GM19452 (cell line): ENCODE measurements around the gene HGFAC.
"Not testable (repeated sequence)": the region's sequence is repeated elsewhere in the genome, so short reads cannot be mapped to it uniquely, and the experiment has no call there.

Experiments
- ATAC-seq: cut with Tn5 transposase; IDR thresholded peaks from one replicate; pipeline ENCODE4 v1.9.1; 2021; ENCODE audit not compliant: unreplicated experiment

The HGFAC gene

DNA sequence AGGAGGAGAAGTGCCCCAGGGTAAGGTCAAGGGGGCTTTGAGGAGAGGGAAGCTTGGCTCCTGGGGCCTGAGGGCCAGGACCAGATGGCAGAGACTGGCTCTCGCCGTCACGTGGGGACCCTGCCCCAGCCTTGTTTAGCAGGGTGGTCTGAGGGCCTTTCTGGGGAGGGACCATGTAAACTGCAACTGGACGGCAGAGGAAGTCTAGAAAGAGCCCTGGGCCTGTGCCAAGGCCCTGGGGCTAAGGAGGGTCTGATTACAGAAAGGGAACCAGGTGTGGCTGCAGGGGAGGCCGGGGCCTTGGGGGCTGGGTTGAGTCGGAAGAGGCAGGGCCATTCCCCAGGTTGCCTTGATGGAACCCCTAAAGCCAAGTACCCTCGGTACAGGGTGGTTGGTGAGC lies 1.8 kb upstream of the HGFAC start:
- no peak for ATAC-seq

DNA sequence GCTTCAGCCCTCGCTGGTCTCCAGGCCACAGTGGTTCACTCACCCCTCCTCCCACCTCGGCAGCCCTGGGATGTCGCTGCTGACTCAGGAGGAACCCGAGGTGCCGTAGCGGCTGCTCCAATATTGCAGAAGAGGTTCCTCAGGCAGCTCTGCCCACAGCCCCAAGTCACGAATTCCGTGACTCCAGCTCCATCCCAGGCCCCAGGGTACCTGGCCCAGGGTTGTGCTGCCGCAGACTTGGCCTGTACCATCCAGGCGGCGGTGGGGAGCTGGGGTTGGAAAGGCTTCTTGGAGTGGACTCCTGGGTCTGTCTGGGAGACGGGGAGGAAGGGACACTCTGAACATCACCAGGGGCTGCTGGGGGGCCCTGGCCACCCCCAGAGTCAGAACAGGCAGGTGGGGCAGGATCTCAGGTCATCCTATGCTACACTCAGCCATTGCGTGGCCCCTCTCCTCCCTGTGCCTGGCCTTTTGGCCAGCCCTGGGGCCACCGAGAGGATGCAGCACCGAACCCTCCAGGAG lies 728 bp upstream of the HGFAC start:
- no peak for ATAC-seq

DNA sequence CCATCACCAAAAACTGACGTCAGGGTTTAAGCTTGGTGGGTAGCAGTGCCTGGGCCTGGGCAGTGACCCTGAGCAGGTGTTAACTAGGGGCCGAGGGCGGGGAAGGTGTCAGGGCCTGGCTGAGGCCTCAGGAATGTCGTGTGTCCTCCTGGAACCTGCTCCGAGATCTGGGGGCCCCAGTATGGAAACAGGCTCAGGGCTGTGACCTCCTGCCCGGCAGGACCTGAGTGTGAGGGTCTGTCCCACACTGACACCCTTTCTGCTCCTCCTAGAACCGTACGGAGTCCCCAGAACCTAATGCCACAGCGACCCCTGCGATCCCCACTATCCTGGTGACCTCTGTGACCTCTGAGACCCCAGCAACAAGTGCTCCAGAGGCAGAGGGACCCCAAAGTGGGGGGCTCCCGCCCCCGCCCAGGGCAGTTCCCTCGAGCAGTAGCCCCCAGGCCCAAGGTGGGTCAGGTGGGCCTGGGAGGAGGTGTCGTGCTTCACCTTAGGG lies 741 bp downstream of the HGFAC start:
- ATAC-seq, result no peak

GRCh38 chr4:3442959-3443749 lies 1.4 kb downstream of the HGFAC start:
- ATAC-seq, result no peak

DNA sequence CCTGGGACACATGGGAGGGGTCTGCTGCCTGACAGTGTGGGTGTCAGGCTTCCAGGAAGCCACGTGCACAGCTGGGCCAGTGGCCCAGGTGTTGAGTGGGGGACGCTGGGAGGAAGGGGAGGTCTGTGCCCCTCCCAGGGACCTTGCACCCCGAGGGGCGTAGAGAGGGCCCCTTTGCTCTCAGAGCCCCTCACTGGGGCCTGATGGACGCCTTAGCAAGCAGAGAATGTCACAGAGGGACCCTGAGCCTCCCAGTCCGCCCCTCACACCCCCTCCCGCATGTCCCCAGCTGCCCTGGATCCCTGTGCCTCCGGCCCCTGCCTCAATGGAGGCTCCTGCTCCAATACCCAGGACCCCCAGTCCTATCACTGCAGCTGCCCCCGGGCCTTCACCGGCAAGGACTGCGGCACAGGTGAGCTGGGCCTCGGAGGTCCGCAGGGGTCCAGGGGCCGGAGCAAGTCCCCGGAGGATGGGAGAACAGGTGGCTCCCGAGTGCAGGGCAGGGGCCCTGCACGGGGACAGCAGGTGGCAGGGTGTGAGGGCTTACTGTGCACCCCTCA lies 2.1 kb downstream of the HGFAC start:
- no peak for ATAC-seq

GRCh38 chr4:3444351-3445110 lies 2.8 kb downstream of the HGFAC start:
- no peak for ATAC-seq

DNA sequence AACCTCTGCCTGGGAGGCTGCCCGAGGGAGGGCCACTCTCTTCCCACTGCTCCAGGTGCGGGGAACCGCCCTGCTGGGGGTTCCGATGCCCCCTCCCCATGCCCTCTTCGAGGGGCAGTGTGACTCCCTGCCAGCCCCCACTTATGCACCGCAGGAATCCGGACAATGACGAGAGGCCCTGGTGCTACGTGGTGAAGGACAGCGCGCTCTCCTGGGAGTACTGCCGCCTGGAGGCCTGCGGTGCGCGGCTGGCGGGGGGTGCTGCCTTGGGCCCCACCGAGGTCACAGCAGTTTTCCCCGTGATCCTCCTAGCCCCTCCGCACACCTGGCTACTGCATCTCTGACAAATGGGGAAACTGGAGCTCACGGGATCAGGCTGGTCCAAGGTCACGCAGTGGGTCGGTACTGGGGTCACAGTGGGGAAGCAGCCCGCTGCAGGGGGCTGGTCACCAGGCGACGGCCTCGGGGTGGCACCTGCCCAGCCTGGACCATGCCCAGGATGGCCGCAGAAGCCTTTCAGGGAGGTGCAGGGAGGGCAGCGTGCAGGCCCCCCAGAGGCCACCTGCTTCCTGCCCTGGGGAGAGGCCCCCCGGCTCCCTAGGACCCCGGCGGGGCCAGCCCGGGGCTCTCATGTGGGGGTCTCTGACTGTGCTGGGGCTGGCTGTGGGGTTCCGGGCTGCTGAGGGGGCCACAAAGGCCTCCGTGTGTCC lies 3.5 kb downstream of the HGFAC start:
- no peak for ATAC-seq

DNA sequence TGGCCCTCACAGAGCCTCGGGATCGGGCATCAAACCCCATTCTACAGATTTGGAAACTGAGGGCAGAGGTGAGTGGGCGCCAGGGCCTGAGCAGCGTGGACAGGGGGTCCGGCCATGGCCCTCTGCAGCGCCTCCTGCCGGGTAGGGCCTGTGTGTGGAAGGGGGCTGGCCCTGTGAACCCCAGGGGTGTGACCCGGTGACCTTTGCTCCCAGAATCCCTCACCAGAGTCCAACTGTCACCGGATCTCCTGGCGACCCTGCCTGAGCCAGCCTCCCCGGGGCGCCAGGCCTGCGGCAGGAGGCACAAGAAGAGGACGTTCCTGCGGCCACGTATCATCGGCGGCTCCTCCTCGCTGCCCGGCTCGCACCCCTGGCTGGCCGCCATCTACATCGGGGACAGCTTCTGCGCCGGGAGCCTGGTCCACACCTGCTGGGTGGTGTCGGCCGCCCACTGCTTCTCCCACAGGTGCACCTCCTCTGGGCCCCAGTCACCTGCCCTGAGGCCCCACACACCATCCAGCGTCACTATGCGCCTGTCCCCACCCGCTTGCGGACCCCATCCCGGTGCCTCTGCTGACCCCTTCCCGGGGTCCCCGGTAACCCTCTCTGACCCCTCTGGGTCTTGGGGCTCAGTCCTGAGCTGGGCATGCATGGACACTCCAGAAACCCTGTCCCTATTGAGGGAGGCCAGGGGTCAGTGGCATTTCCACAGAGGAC lies 4.2 kb downstream of the HGFAC start:
- ATAC-seq, result no peak

DNA sequence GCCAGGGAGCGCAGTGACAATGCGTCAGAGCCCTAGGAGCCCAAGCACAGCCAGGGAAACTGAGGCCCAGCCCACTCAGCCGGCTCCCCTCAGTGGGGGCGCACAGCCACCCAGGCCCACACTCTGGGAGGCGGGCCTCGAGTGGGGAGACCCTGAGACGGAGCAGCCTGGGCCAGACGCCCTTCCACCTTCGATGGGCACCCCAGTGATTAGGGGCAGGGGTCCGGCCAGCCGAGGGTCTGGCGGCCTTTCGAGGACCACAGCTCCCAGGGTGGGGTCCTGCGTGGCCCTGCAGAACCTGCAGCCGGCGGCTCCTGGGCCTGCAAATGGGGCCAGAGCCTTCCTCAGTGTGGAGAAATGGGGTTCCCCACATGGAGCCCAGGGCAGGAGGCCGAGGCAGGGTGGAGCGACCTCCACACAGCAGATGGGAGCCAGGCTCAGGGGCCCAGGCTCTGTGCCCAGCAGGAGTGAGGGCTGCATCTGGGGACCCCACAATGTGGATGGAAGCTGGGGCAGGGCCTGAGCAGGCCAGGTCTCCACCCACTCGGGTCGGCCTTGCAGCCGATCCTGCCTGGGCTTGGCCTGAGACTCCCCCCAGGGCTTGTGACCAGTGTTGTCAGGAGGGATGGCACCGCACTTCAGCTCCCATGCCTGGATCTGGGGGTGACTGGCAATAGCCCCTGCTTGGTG lies 5.0 kb downstream of the HGFAC start:
- no peak for ATAC-seq

DNA sequence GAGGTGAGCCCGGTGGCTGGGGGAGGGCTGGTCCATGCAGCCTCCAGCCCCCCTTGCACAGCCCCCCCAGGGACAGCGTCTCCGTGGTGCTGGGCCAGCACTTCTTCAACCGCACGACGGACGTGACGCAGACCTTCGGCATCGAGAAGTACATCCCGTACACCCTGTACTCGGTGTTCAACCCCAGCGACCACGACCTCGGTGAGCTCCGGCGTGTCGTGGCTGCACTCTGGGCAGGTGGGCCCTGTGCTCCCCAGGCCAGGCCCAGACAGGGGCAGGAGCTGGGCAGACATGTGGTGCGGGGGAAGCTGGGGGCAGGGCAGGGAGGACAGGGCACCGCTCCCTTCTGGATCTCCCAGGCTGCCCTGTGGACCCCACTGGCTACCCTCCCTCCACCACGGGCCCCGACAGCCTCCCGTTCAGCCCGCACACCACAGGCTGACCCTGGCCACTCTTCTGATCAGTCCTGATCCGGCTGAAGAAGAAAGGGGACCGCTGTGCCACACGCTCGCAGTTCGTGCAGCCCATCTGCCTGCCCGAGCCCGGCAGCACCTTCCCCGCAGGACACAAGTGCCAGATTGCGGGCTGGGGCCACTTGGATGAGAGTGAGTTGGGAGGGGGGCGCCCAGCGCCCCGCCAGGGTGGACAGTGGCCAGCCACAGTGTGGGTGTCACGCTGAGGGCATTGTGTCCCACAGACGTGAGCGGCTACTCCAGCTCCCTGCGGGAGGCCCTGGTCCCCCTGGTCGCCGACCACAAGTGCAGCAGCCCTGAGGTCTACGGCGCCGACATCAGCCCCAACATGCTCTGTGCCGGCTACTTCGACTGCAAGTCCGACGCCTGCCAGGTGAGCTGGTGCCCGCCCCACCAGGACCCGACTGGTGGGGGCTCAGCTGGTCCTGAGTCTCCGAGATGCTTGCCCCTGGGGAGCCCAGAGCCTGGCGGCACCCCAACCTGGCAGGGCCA lies 5.9 kb downstream of the HGFAC start:
- ATAC-seq, result no peak

- ATAC-seq, result no peak
These were observed 7.3 kb downstream of the HGFAC start for GRCh38 chr4:3449047-3449573.

DNA sequence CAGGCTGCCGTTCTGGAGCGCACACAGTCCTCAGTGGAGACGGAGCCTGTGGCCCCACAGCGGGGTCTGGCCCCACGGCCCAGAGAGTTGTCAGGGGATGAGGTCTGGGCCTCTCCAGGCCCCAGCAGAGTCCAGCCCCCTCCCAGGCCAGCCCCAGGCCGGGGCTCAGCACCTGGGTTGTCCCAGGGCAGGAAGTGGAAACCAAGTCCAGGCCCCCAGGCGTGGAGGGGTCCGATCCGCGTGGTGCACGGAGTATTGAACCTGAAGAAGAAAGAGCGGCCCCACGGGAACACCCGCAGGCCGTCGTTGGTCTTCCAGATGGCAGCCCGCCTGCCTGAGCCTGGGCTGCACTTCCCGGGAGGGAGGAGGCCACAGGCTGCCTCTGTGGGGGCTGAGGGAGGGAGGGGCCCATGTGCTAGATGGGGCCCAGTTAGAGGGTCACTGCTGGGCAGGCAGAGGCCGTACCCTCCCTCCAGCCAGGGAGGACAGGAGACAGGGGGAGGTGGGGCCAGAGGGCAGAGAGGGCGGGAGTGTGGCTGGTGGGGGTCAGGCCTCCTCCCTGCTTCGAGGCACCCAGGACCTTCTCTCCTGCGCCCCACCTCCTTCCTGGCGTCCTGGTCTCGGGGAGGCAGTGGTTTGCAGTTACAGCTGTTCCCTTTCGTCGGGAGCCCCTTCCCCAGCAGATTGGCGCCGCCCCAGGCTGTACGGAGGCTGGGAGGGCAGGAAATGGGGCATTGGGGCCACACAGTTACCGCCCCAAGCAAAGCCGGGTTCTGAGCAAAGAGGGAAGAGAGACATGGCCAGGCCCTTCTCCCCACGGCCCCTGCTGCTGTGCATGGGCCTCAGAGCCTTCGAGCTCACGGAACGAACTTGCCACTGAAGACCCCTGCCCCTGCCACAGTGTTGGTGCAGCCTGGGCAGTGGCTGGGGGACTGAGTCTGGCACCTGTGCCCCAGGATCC lies 8.1 kb downstream of the HGFAC start:
- no peak for ATAC-seq

GRCh38 chr4:3450643-3451042 lies 8.9 kb downstream of the HGFAC start:
- no peak for ATAC-seq

DNA sequence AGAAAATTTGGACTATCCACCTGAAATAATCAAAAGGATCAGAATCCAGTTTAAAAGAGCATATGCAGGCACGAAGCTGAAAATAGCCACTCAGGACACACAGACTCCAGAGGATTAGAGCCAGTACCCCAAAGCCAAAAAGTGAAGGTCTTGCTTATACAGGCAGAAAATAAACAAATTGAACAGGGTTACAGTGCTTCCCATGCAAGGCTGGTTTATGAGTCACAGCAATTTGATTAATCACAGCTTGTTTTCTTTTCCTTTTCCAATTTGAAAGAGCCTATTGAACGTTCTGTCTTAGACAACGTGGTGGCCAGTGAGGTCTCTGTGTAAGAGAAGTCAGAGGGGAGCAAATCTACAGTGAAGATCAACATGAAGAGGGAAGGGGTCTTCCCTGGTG lies 10.2 kb downstream of the HGFAC start:
- ATAC-seq, result no peak

- ATAC-seq, result no peak
These were observed 10.6 kb downstream of the HGFAC start for GRCh38 chr4:3452376-3452775.

GRCh38 chr4:3455596-3455995 lies 13.8 kb downstream of the HGFAC start:
- not testable (repeated sequence) for ATAC-seq

DNA sequence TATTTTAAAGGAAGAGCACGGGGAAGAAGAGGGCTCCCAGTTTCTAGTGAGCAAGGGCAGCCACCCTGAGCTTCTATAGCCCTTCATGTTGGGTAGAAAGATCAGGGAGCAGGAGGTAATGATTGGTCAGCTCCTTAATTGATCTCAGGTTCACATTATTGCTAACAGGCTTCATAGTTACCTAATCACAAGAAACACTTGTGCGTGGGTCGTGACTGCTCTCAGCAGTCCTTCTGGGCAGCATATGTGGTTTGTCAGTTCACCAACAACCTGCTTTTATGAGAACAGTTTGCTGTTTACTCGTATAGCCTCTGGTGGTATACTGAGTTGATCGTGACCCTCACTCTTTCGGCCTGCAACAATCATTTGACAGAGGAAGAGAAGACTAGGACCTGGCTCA lies 16.6 kb downstream of the HGFAC start:
- no peak for ATAC-seq
